ENCODE measurements around the gene CHRDL2.

Gene CHRDL2

GRCh38 chr11:74685338-74685737 lies 45.9 kb downstream of the CHRDL2 start:
- no peak for DNase-seq (ENCODE audit: low read depth in 2 of 2)

GRCh38 chr11:74684661-74685060 lies 46.6 kb downstream of the CHRDL2 start:
- no peak for DNase-seq (ENCODE audit: low read depth in 2 of 2)

- DNase-seq (ENCODE audit: low read depth in 2 of 2) = no peak
These were observed 47.2 kb downstream of the CHRDL2 start for GRCh38 chr11:74683941-74684481.

GRCh38 chr11:74683279-74683871 lies 47.9 kb downstream of the CHRDL2 start:
- DNase-seq (ENCODE audit: low read depth in 2 of 2) = no peak

GRCh38 chr11:74682731-74683278 lies 48.4 kb downstream of the CHRDL2 start:
- DNase-seq (ENCODE audit: low read depth in 2 of 2) = no peak

- no peak for DNase-seq (ENCODE audit: low read depth in 2 of 2)
These were observed 49.3 kb downstream of the CHRDL2 start for GRCh38 chr11:74681686-74682651.

- DNase-seq (ENCODE audit: low read depth in 2 of 2) = no peak
These were observed 50.3 kb downstream of the CHRDL2 start for GRCh38 chr11:74680703-74681531.

- DNase-seq (ENCODE audit: low read depth in 2 of 2) = no peak
These were observed 51.1 kb downstream of the CHRDL2 start for GRCh38 chr11:74680035-74680671.

- DNase-seq (ENCODE audit: low read depth in 2 of 2) = no peak
These were observed 51.7 kb downstream of the CHRDL2 start for GRCh38 chr11:74679513-74679865.

- DNase-seq (ENCODE audit: low read depth in 2 of 2) = no peak
These were observed 52.4 kb downstream of the CHRDL2 start for GRCh38 chr11:74678591-74679512.

GRCh38 chr11:74678041-74678440 lies 53.2 kb downstream of the CHRDL2 start:
- DNase-seq (ENCODE audit: low read depth in 2 of 2) = no peak

GRCh38 chr11:74677131-74677530 lies 54.1 kb downstream of the CHRDL2 start:
- DNase-seq (ENCODE audit: low read depth in 2 of 2) = no peak

GRCh38 chr11:74676596-74676995 lies 54.6 kb downstream of the CHRDL2 start:
- no peak for DNase-seq (ENCODE audit: low read depth in 2 of 2)

- DNase-seq (ENCODE audit: low read depth in 2 of 2) = no peak
These were observed 55.5 kb downstream of the CHRDL2 start for GRCh38 chr11:74675761-74676160.

- no peak for DNase-seq (ENCODE audit: low read depth in 2 of 2)
These were observed 57.4 kb downstream of the CHRDL2 start for GRCh38 chr11:74673693-74674360.

- DNase-seq (ENCODE audit: low read depth in 2 of 2) = no peak
These were observed 58.1 kb downstream of the CHRDL2 start for GRCh38 chr11:74672956-74673692.

- DNase-seq (ENCODE audit: low read depth in 2 of 2) = no peak
These were observed 58.8 kb downstream of the CHRDL2 start for GRCh38 chr11:74672332-74672955.

- DNase-seq (ENCODE audit: low read depth in 2 of 2) = no peak
These were observed 59.6 kb downstream of the CHRDL2 start for GRCh38 chr11:74671520-74672196.

Measured in activated CD8-positive, alpha-beta memory T cell treated with anti-CD3 and anti-CD28 coated beads for 4 hours (primary cell).